Right lobe of liver (tissue), 4 donors: ENCODE data around the gene BSPH1.

ENCODE experiments used
- CTCF ChIP-seq, 4 donors: fragments of 200-600 bp in 3 of 4; fragments of 450-650 bp in 1 of 4; IDR thresholded peaks; one replicate each; pipeline versions ENCODE4 v1.5.1 to v1.8.0; 2016 to 2022; ENCODE audit warnings: antibody characterized with exemption in 4 of 4, mild to moderate bottlenecking in 2 of 4
- POLR2A ChIP-seq: fragments of 450-650 bp; IDR thresholded peaks from one replicate; pipeline ENCODE4 v1.6.1; 2017; ENCODE audit warnings: antibody characterized with exemption, mild to moderate bottlenecking
- donor health status: DM: no; HTN: no; CAD: no.
- donor health status: DM: no; HTN: no; CAD: no.
- donor health status: DM: no; HTN: yes; CAD: no.

GRCh38 chr19:48020686-48021085 is 28.7 kb upstream of the BSPH1 start:
- TF ChIP-seq POLR2A (no peak), CTCF (IDR thresholded peaks at IDR 0.05) (no peak)
